Esophagus squamous epithelium (tissue), 4 donors: ENCODE measurements around the gene FOSL2.

Experiments
- POLR2A ChIP-seq, 4 donors: fragments of 450-650 bp; IDR thresholded peaks; one replicate each; pipeline ENCODE4 v1.6.1; 2017; ENCODE audit warnings: antibody characterized with exemption in 4 of 4, mild to moderate bottlenecking in 4 of 4, moderate library complexity in 3 of 4
- TF ChIP-seq, protein P1 (sequence below), 6 experiments: fragments of 450-650 bp in 4 of 6; fragments of 200-600 bp in 2 of 6; sonication (generic) in 2 of 6; IDR thresholded peaks; one replicate each; pipeline ENCODE4 v1.5.1; 2016 to 2019; ENCODE audit warnings: antibody characterized with exemption in 6 of 6, mild to moderate bottlenecking in 4 of 6, moderate library complexity in 4 of 6

DNA sequence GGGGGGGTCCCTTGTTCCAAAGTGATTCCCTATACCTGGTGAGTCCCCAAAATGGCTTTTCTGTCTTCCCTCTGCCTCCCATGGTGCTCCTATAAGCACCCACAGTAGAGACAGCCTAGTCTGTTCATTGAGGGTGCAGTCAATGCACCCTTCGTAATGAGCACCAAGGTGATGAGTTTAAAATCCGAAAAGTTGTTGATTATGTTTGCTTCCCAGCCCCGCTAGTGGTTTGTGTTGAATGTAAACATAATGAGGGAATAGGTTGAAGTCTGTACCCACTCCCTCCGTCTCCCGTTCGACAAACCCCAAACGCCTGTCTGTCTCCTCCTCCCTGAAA lies 2.3 kb downstream of the FOSL2 start:
- no peak for TF ChIP-seq POLR2A (IDR thresholded peaks at IDR 0.05)
- TF ChIP-seq, protein P1, sequence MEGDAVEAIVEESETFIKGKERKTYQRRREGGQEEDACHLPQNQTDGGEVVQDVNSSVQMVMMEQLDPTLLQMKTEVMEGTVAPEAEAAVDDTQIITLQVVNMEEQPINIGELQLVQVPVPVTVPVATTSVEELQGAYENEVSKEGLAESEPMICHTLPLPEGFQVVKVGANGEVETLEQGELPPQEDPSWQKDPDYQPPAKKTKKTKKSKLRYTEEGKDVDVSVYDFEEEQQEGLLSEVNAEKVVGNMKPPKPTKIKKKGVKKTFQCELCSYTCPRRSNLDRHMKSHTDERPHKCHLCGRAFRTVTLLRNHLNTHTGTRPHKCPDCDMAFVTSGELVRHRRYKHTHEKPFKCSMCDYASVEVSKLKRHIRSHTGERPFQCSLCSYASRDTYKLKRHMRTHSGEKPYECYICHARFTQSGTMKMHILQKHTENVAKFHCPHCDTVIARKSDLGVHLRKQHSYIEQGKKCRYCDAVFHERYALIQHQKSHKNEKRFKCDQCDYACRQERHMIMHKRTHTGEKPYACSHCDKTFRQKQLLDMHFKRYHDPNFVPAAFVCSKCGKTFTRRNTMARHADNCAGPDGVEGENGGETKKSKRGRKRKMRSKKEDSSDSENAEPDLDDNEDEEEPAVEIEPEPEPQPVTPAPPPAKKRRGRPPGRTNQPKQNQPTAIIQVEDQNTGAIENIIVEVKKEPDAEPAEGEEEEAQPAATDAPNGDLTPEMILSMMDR (IDR thresholded peaks at IDR 0.05) = no peak
